ENCODE data around the gene B4GAT1. TPM values are rescaled to one million over a fixed set of nuclear protein-coding genes. Genes with fewer than 3 reads are reported as not detected.

Gene B4GAT1
- total and polyA plus RNA-seq, 2 of the 13 experiments (the other 11 are each of a cell fraction or from before 2014, with no cell fraction given), result 40.4 to 109 TPM

DNA sequence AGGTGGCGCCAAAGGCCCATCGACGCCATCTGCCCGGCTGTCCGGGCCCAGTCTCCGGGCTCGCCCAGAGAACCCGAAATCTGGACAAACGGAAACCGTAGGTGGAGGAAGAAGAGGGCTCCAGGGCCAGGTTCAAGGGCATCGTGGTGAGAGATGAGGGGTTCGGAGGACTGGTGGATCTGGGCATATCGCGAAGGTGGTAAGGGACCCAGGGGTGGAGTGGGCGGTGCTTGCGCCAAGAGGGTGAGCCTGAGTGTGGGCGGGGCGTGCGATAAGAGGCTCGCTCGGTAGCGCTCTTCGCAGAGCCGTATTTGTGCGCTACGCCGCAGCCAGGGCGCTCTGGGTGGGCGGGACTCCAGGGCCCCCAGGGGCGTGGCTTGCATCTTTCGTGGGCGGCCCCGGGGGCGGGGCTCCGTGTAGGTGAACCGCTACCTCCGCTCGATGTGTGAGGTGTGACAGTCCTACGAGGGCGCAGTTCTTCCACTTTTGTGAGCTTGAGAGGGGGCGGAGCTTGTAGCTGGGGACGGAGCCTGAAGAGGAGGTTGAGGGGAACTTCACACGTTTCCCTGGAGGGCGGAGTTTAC lies 35.4 kb downstream of the B4GAT1 start (continued):
- no peak for TF ChIP-seq ZBTB7A (CRISPR knock-in tag; IDR thresholded peaks at IDR 0.05)
- TF ChIP-seq HDAC2 (CRISPR knock-in tag; IDR thresholded peaks at IDR 0.05), result peak; percentile 23; the same call in 1 of the 2 replicates
- no peak for TF ChIP-seq ZNF710 (CRISPR knock-in tag; IDR thresholded peaks at IDR 0.05; ENCODE audit: borderline replicate concordance)
- peak; percentile 18; the same call in 1 of the 2 replicates for TF ChIP-seq PITX1 (CRISPR knock-in tag; IDR thresholded peaks at IDR 0.05)
- TF ChIP-seq, protein P1, sequence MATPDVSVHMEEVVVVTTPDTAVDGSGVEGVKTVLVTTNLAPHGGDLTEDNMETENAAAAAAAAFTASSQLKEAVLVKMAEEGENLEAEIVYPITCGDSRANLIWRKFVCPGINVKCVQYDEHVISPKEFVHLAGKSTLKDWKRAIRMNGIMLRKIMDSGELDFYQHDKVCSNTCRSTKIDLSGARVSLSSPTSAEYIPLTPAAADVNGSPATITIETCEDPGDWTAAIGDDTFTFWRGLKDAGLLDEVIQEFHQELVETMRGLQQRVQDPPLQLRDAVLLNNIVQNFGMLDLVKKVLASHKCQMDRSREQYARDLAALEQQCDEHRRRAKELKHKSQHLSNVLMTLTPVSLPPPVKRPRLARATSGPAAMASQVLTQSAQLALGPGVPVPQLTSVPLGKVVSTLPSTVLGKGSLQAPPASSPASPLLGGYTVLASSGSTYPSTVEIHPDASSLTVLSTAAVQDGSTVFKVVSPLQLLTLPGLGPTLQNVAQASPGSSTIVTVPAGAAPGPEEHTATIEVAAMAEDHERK (CRISPR knock-in tag; IDR thresholded peaks at IDR 0.05; ENCODE audit: low read depth), result no peak
- no peak for TF ChIP-seq ZNF549 (CRISPR knock-in tag; IDR thresholded peaks at IDR 0.05)
- peak; percentile 44 for TF ChIP-seq MAX (IDR thresholded peaks at IDR 0.05)
- TF ChIP-seq ZNF747 (CRISPR knock-in tag; IDR thresholded peaks at IDR 0.05; ENCODE audit: borderline replicate concordance), result peak; percentile 33; the same call in 1 of the 2 replicates
- TF ChIP-seq NFRKB (IDR thresholded peaks at IDR 0.05), result no peak
- TF ChIP-seq ZNF496 (CRISPR knock-in tag; IDR thresholded peaks at IDR 0.05; ENCODE audit: insufficient replicate concordance), result no peak
- no peak for TF ChIP-seq TEAD2 (CRISPR knock-in tag; IDR thresholded peaks at IDR 0.05)
- TF ChIP-seq IKZF1 (IDR thresholded peaks at IDR 0.05), result no peak
- no peak for TF ChIP-seq ZNF770 (CRISPR knock-in tag; IDR thresholded peaks at IDR 0.05)
- TF ChIP-seq TAF1 (CRISPR knock-in tag; IDR thresholded peaks at IDR 0.05), result no peak; the same call in 1 of the 2 replicates
- TF ChIP-seq ZSCAN29 (CRISPR knock-in tag; conservative IDR thresholded peaks at IDR 0.05), result no peak; the same call in 1 of the 2 replicates
- TF ChIP-seq NCOA2 (CRISPR knock-in tag; IDR thresholded peaks at IDR 0.05), result peak; percentile 9; the same call in 1 of the 2 replicates
- TF ChIP-seq ZNF367 (CRISPR knock-in tag; IDR thresholded peaks at IDR 0.05; ENCODE audit: borderline replicate concordance), result no peak
- no peak for TF ChIP-seq SETDB1 (CRISPR knock-in tag; IDR thresholded peaks at IDR 0.05; ENCODE audit: borderline replicate concordance)
- 0 out of 2 replicates have a peak, but pooled peaks have one; percentile 76 for TF ChIP-seq KDM3A (CRISPR knock-in tag; IDR thresholded peaks at IDR 0.05; ENCODE audit: low read depth)
- TF ChIP-seq ZNF34 (CRISPR knock-in tag; IDR thresholded peaks at IDR 0.05; ENCODE audit: borderline replicate concordance), result 0 out of 2 replicates have a peak, but pooled peaks have one; percentile 7
- TF ChIP-seq THYN1 (CRISPR knock-in tag; IDR thresholded peaks at IDR 0.05; ENCODE audit: borderline replicate concordance, low read depth), result no peak
- no peak for TF ChIP-seq ZNF577 (CRISPR knock-in tag; IDR thresholded peaks at IDR 0.05; ENCODE audit: borderline replicate concordance, low read depth)
- TF ChIP-seq SMYD3 (CRISPR knock-in tag; IDR thresholded peaks at IDR 0.05), result no peak
- no peak; a peak in 2 of 4 replicates for TF ChIP-seq KLF16 (CRISPR knock-in tag; IDR thresholded peaks at IDR 0.05)
- TF ChIP-seq FIP1L1 (IDR thresholded peaks at IDR 0.05; ENCODE audit: borderline replicate concordance, insufficient read depth, low read depth, low read length), result no peak
- TF ChIP-seq JUND (CRISPR knock-in tag; IDR thresholded peaks at IDR 0.05), result no peak
